ENCODE measurements around the gene ZNF33A. TPM values are rescaled to one million over a fixed set of nuclear protein-coding genes. Genes with fewer than 3 reads are reported as not detected.

ZNF33A gene
- 9.8 and 15.2 TPM in 2 replicates for total RNA-seq

GRCh38 chr10:38010119-38010903 lies at the start of gene ZNF33A:
ZNF33A (plus strand) TSS chr10:38010675; CDS start chr10:38012342, 1,667 bp downstream.

DNA sequence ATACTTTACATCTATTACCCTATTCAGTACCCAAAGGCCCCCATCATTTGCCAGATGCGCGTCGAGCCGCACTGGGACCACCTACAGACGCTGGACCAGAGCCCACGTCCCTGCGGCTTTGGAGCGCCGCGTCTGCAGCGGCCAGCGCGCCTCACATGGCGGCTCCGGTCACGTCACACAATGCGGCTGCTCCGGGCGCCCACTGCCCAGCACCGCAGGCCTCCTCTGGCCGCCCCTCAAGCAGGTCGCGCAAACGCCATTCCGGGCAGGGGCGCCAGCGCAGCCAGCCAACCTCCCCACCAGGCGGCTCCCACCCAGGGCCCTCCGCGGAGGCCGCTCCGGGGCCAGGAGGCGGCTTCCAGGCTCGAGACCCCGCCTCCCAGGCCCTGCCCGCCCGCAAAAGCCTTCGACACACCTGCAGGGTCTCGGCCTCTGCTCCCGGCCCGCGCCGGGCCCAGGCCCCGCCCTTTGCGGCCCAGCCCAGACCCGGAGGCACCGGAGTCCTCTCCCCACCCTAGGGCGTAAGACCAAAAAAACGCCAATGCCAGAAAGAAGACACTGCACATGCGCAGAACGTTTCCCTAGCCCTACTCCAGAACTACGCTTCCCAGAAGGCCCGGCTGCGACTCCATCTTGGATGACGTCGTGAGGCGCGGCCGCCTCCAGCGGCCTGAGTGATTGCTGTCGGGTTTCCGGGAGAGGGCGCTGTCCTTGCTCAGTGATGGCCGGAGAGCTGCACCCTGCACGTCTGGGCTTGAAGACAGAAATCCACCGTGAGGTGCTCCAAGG lies 34.2 kb upstream of the ZNF33A start, which contains the start of gene ZNF25:
ZNF25 (minus strand) TSS at position 557 of the 789 bp plus-strand sequence. CDS start 4,925 bp downstream, outside the sequence.

GRCh38 chr10:38094158-38094926 lies 83.9 kb downstream of the ZNF33A start, which contains the start of gene ZNF37A:
ZNF37A (plus strand) TSS chr10:38094337; CDS start chr10:38096618, 2,281 bp downstream.

Other genes starting within 250 kb of the ZNF33A start
- 4.6 and 11.6 TPM in 2 replicates for gene ZNF248, start 153.1 kb upstream of the ZNF33A start, total RNA-seq
- 10.7 and 20.6 TPM in 2 replicates for gene ZNF25, start 34.0 kb upstream of the ZNF33A start, total RNA-seq
- gene ZNF37A, start 83.7 kb downstream of the ZNF33A start, total RNA-seq = 12.3 and 17.5 TPM in 2 replicates

All from regular cardiac myocyte (primary cell).